Heart right ventricle (tissue), 16 donors: ENCODE data around the gene SMAD9. TPM values are rescaled to one million over a fixed set of nuclear protein-coding genes. Genes with fewer than 3 reads are reported as not detected.

Experiments used
- ATAC-seq, 8 donors: fragments of 200-7000 bp; cut with Tn5 transposase; one replicate each; pipeline ENCODE4 v1.9.1; 2020; ENCODE audit warnings: mild to moderate bottlenecking in 8 of 8, moderate library complexity in 8 of 8, moderate number of reproducible peaks in 1 of 8
- DNase-seq, 2 donors: peaks; one replicate each; pipeline ENCODE4 v3.0.0-alpha.2; 2020
- H3K27ac ChIP-seq, 10 donors: fragments of 200-600 bp; sonication (generic) in 2 of 10; one replicate each; pipeline versions ENCODE4 v1.5.0 to v1.8.0; 2020 to 2022; ENCODE audit warnings: mild to moderate bottlenecking in 3 of 10
- H3K27me3 ChIP-seq, 7 donors: fragments of 200-600 bp; one replicate each; pipeline ENCODE4 v1.8.0; 2021 to 2022; ENCODE audit warnings: mild to moderate bottlenecking in 2 of 7
- H3K36me3 ChIP-seq, 9 donors: fragments of 200-600 bp; sonication (generic) in 1 of 9; one replicate each; pipeline versions ENCODE4 v1.5.0 to v1.8.0; 2020 to 2022; ENCODE audit warnings: mild to moderate bottlenecking in 2 of 9
- H3K4me1 ChIP-seq, 9 donors: fragments of 200-600 bp; sonication (generic) in 1 of 9; one replicate each; pipeline versions ENCODE4 v1.5.0 to v1.8.0; 2020 to 2022; ENCODE audit warnings: mild to moderate bottlenecking in 4 of 9
- H3K4me3 ChIP-seq, 10 donors: fragments of 200-600 bp; sonication (generic) in 2 of 10; one replicate each; pipeline versions ENCODE4 v1.5.0 to v1.8.0; 2020 to 2022; ENCODE audit warnings: mild to moderate bottlenecking in 7 of 10, moderate library complexity in 2 of 10
- H3K9me3 ChIP-seq, 11 donors: fragments of 200-600 bp in 10 of 11; sonication (generic) in 2 of 11; one replicate each; pipeline versions ENCODE4 v1.5.0 to v1.8.0; 2013 to 2022; ENCODE audit warnings: mild to moderate bottlenecking in 2 of 11, control low read depth in 1 of 11, moderate library complexity in 1 of 11
- CTCF ChIP-seq, 9 donors: fragments of 200-600 bp; sonication (generic) in 2 of 9; IDR thresholded peaks; one replicate each; pipeline versions ENCODE4 v1.5.0 to v1.8.0; 2021 to 2022; ENCODE audit warnings: antibody characterized with exemption in 9 of 9, mild to moderate bottlenecking in 5 of 9, moderate library complexity in 1 of 9
- WGBS, 2 donors: extraction: QIAGEN DNeasy Blood & Tissue Kit; methylation state at CpG; one replicate each; pipeline ENCODE4 v1.1.7; 2013; ENCODE audit warnings: inconsistent platforms in 1 of 2; 5-methylcytosine and 5-hydroxymethylcytosine counted together
- intact Hi-C, 10 donors: fragments of 100-400 bp; cut with DNase I; formaldehyde crosslinking; loops; one replicate each; pipeline versions ENCODE4 v1.11.1 to v1.14.2; 2022
- polyA plus RNA-seq, 2 donors: library from polyadenylated mRNA; stranded (reverse); fragments of 200-250 nt; gene quantifications; one replicate each; pipeline ENCODE4 v1.2.3, GENCODE V29; 2013
- total RNA-seq, 10 donors: library from RNA; stranded (reverse); fragmentation: NEBNext Ultra II Directional in 3 of 10; extraction: Animal tissue kit (Norgen Biotek cat#: 25700) in 3 of 10; gene quantifications; one replicate each; pipeline versions ENCODE4 v1.2.1 to v1.2.4, GENCODE V29; 2021 to 2023
- donor health status: Arrhythmogenic right ventricular cardiomyopathy.
- donor health status: ischemic (EF 13 %, LVEDD 7.1; RV severe dilation, severe dysfunction).
- donor health status: healthy with polysubstance abuse.
- donor health status: DM: no; HTN: yes; CAD: no.
- donor health status: DM: no; HTN: no; CAD: no.
- donor health status: ischemic (EF 25% LVEDD 6.9; RV normal size, moderate dysfunction).
- donor health status: ischemic (EF 25% LVEDD 5.7; RV mildly dilated, moderate dysfunction).
- donor health status: healthy.
- donor health status: DM: yes; HTN: yes; CAD: no.
- donor health status: Ischemic cardiomyopathy.
- donor health status: ischemic (EF 35%, LVEDD 5.7; RV mildly dilated, moderate dysfunction).
- donor health status: nonischemic (EF 11% LVEDD 7.7; RV severe dilation, severe dysfunction).
- donor health status: DM: yes; HTN: yes; CAD: no.
- donor health status: PGD.
- donor health status: ischemic (EF 29% LVEDD 5.4; RV normal size, mild dysfunction).
- donor health status: nonischemic (EF 23%, LVEDD 6.1; RV moderate dilation, normal function).

SMAD9 gene
- total and polyA plus RNA-seq, 12 donors = 1.2 to 7.8 (median 3.4) TPM

DNA sequence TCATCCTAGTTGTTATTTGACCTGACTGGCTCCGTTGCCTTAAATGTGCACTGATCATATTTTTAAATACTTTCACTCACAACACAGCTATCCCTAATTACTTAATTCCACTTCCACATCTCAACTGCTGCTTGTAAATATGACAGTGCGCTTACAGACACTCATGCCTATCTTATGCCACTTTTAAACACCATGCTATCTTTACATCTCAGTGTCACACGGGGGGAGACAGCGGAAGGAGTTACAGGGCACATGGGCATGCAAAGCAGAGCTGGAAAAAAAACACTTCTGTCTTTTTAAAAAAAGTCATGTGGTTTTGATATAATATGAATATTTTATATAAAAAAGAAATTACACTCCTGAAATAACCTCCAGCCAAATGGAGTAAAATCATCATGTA, 44.1 kb downstream of the SMAD9 start:
- peaks cover 0 to 62% (median 0%) of the 10 kb centered on the region in 9 donors for H3K36me3 ChIP-seq
- WGBS, 2 donors = 71 to 72% methylated on average over 4 of the region's 4 CpGs
- intact Hi-C loops = no loop called here

GRCh38 chr13:36875431-36875830, 44.6 kb downstream of the SMAD9 start:
- intact Hi-C loops = no loop called here
- no peak overlapping the region for H3K27ac ChIP-seq
- H3K27me3 ChIP-seq = no peaks in the 10 kb centered on the region
- DNase-seq (no peak), ATAC-seq (no peak)
- H3K4me1 ChIP-seq = no peaks in the 10 kb centered on the region
- peaks cover 0 to 68% (median 0%) of the 10 kb centered on the region in 9 donors for H3K36me3 ChIP-seq
- H3K9me3 ChIP-seq = no peaks in the 10 kb centered on the region
- no peak overlapping the region for H3K4me3 ChIP-seq
- 92 to 96% methylated on average over 4 of the region's 4 CpGs for WGBS, 2 donors
- no peak for TF ChIP-seq CTCF (IDR thresholded peaks at IDR 0.05)

More for the DNA sequence above, 44.1 kb downstream of the SMAD9 start:
- H3K4me3 ChIP-seq = no peak overlapping the region
- ATAC-seq (no peak), DNase-seq (no peak)
- no peaks in the 10 kb centered on the region for H3K27me3 ChIP-seq
- no peak for TF ChIP-seq CTCF (IDR thresholded peaks at IDR 0.05)
- H3K27ac ChIP-seq = no peak overlapping the region
- no peaks in the 10 kb centered on the region for H3K9me3 ChIP-seq
- peaks cover 0 to 3% (median 0%) of the 10 kb centered on the region in 9 donors for H3K4me1 ChIP-seq

DNA sequence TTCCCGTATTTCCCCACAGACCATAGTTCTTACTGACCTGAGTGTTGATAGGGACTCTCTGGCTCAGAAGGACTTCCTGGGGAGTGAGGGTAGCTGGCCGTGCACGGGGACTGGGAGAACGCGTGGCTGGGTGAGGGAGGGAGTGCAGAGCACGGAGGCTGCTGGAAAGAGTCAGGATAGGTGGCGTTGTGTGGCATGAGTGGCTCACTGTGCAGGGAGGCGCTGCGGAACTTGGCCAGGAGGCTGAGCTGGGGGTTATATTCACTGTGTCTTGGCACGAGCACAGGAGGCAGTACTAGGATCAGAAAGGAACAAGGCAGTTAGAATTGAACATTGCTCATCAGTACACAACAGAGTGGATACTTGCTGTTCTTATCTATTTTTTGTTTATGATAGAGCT, 47.4 kb downstream of the SMAD9 start:
- TF ChIP-seq CTCF (IDR thresholded peaks at IDR 0.05) = no peak
- intact Hi-C loops = no loop called here
- Histone ChIP-seq H3K4me3 (no peak overlapping the region), H3K36me3 (peaks cover 0 to 62% (median 0%) of the 10 kb centered on the region in 9 donors), H3K27ac (no peak overlapping the region), H3K4me1 (no peaks in the 10 kb centered on the region), H3K9me3 (no peaks in the 10 kb centered on the region), H3K27me3 (no peaks in the 10 kb centered on the region)
- WGBS, 2 donors = 58 to 69% methylated on average over 10 of the region's 10 CpGs
- peak in 1 of 2 donors; percentile 19 for DNase-seq
- peak in 7 of 8 donors; percentile 25 to 91 (median 65) for ATAC-seq

GRCh38 chr13:36870050-36870692, 49.9 kb downstream of the SMAD9 start:
- H3K36me3 ChIP-seq = peaks cover 0 to 76% (median 0%) of the 10 kb centered on the region in 9 donors
- H3K9me3 ChIP-seq = no peaks in the 10 kb centered on the region
- H3K27ac ChIP-seq = no peak overlapping the region
- no peak for TF ChIP-seq CTCF (IDR thresholded peaks at IDR 0.05)
- intact Hi-C loops = no loop called here
- no peaks in the 10 kb centered on the region for H3K4me1 ChIP-seq
- no peak overlapping the region for H3K4me3 ChIP-seq
- ATAC-seq (no peak), DNase-seq (no peak)
- H3K27me3 ChIP-seq = no peaks in the 10 kb centered on the region
- WGBS, 2 donors = 96 to 98% methylated on average over 1 of the region's 1 CpG
